HEK293 (cell line): ENCODE data around the gene SMCHD1.

ENCODE experiments used
- CTCF ChIA-PET: fragments of 350-600 bp; formaldehyde crosslinking; extraction: SDS; loops from one replicate; lab custom pipeline; 2021; ENCODE audit warnings: antibody characterized with exemption; lab: Yijun Ruan, JAX
- POLR2A ChIA-PET: fragments of 300-600 bp; formaldehyde crosslinking; extraction: SDS; loops from one replicate; lab custom pipeline; 2020; ENCODE audit warnings: antibody characterized with exemption, inconsistent platforms; lab: Yijun Ruan, JAX
- H3K27ac ChIP-seq: fragments of 200-500 bp; sonication (Bioruptor generic); 2 replicates; pipeline ENCODE4 v1.5.1; 2014; ENCODE audit warnings: low read depth, low read length, control low read depth, inconsistent platforms; ENCODE audit errors: extremely low read depth
- H3K36me3 ChIP-seq, 2 experiments: fragments of 200-500 bp in 1 of 2; sonication (Bioruptor generic) in 1 of 2; 1 replicate in 1 of 2; 2 replicates in 1 of 2; pipeline ENCODE4 v1.5.1; 2014 to 2017; ENCODE audit warnings: inconsistent platforms in 2 of 2, low read length in 2 of 2; ENCODE audit not compliant: control insufficient read depth in 2 of 2, insufficient read depth in 1 of 2
- H3K4me1 ChIP-seq: fragments of 200-500 bp; sonication (Bioruptor generic); 2 replicates; pipeline ENCODE4 v1.5.1; 2014; ENCODE audit warnings: mild to moderate bottlenecking, low read length, inconsistent platforms; ENCODE audit not compliant: control insufficient read depth, insufficient read depth
- H3K4me3 ChIP-seq: 2 replicates; pipeline ENCODE4 v1.5.1; 2011; ENCODE audit warnings: low read depth, mild to moderate bottlenecking, control low read depth, low read length, moderate library complexity
- H3K9me3 ChIP-seq: fragments of 200-500 bp; sonication (Bioruptor generic); 2 replicates; pipeline ENCODE4 v1.5.1; 2014; ENCODE audit warnings: low read depth, low read length, inconsistent platforms; ENCODE audit not compliant: control insufficient read depth, insufficient read depth
- ATF2 ChIP-seq: fragments of 450-650 bp; formaldehyde crosslinking; IDR thresholded peaks from 2 replicates; pipeline ENCODE4 v1.5.1; 2016; ENCODE audit warnings: missing biosample characterization, missing genetic modification characterization, low read depth
- BCL11A ChIP-seq: fragments of 450-650 bp; formaldehyde crosslinking; IDR thresholded peaks from 2 replicates; pipeline ENCODE4 v1.5.1; 2016; ENCODE audit warnings: low read depth, missing biosample characterization, missing genetic modification characterization
- GLI4 ChIP-seq: fragments of 450-650 bp; formaldehyde crosslinking; IDR thresholded peaks from 2 replicates; pipeline ENCODE4 v1.5.1; 2016; ENCODE audit warnings: missing biosample characterization, missing genetic modification characterization
- GLIS1 ChIP-seq: fragments of 450-650 bp; formaldehyde crosslinking; IDR thresholded peaks from 2 replicates; pipeline ENCODE4 v1.5.1; 2016; ENCODE audit warnings: missing biosample characterization, missing genetic modification characterization
- GLIS2 ChIP-seq: fragments of 450-650 bp; formaldehyde crosslinking; IDR thresholded peaks from 2 replicates; pipeline ENCODE4 v1.5.1; 2016; ENCODE audit warnings: missing biosample characterization, missing genetic modification characterization
- KLF10 ChIP-seq: fragments of 450-650 bp; IDR thresholded peaks from 2 replicates; pipeline ENCODE4 v1.5.1; 2018; ENCODE audit warnings: missing biosample characterization, mild to moderate bottlenecking, missing genetic modification characterization
- KLF16 ChIP-seq: fragments of 450-650 bp; formaldehyde crosslinking; IDR thresholded peaks from 2 replicates; pipeline ENCODE4 v1.5.1; 2017; ENCODE audit warnings: missing biosample characterization, missing genetic modification characterization
- PATZ1 ChIP-seq: fragments of 450-650 bp; formaldehyde crosslinking; IDR thresholded peaks from 2 replicates; pipeline ENCODE4 v1.5.1; 2016; ENCODE audit warnings: missing biosample characterization, missing genetic modification characterization
- SALL2 ChIP-seq: fragments of 450-650 bp; formaldehyde crosslinking; IDR thresholded peaks from 2 replicates; pipeline ENCODE4 v1.5.0; 2017; ENCODE audit warnings: missing biosample characterization, mild to moderate bottlenecking, missing genetic modification characterization, borderline replicate concordance
- ZBTB21 ChIP-seq: fragments of 450-650 bp; formaldehyde crosslinking; IDR thresholded peaks from 2 replicates; pipeline ENCODE4 v1.5.1; 2017; ENCODE audit warnings: missing biosample characterization, missing genetic modification characterization
- ZFHX2 ChIP-seq: fragments of 450-650 bp; formaldehyde crosslinking; conservative IDR thresholded peaks from 2 replicates; pipeline ENCODE4 v1.5.1; 2016; ENCODE audit warnings: missing biosample characterization, missing genetic modification characterization
- ZFP37 ChIP-seq: fragments of 450-650 bp; formaldehyde crosslinking; IDR thresholded peaks from 2 replicates; pipeline ENCODE4 v1.5.1; 2016; ENCODE audit warnings: missing biosample characterization, missing genetic modification characterization
- ZNF157 ChIP-seq: fragments of 450-650 bp; formaldehyde crosslinking; IDR thresholded peaks from 2 replicates; pipeline ENCODE4 v1.5.1; 2016; ENCODE audit warnings: missing biosample characterization, missing genetic modification characterization
- ZNF221 ChIP-seq: fragments of 450-650 bp; formaldehyde crosslinking; IDR thresholded peaks from 2 replicates; pipeline ENCODE4 v1.5.1; 2017; ENCODE audit warnings: missing biosample characterization, missing genetic modification characterization, borderline replicate concordance
- ZNF248 ChIP-seq: fragments of 450-650 bp; formaldehyde crosslinking; IDR thresholded peaks from 2 replicates; pipeline ENCODE4 v1.5.1; 2017; ENCODE audit warnings: missing biosample characterization, missing genetic modification characterization
- ZNF416 ChIP-seq: fragments of 450-650 bp; formaldehyde crosslinking; IDR thresholded peaks from 2 replicates; pipeline ENCODE4 v1.5.1; 2016; ENCODE audit warnings: missing biosample characterization, missing genetic modification characterization
- ZNF423 ChIP-seq: fragments of 450-650 bp; formaldehyde crosslinking; IDR thresholded peaks from 2 replicates; pipeline ENCODE4 v1.5.1; 2016; ENCODE audit warnings: missing biosample characterization, missing genetic modification characterization
- ZNF658 ChIP-seq: fragments of 450-650 bp; formaldehyde crosslinking; IDR thresholded peaks from 2 replicates; pipeline ENCODE4; 2016; ENCODE audit warnings: missing biosample characterization, missing genetic modification characterization
- ZNF777 ChIP-seq: fragments of 450-650 bp; formaldehyde crosslinking; IDR thresholded peaks from 2 replicates; pipeline ENCODE4 v1.5.1; 2017; ENCODE audit warnings: missing biosample characterization, missing genetic modification characterization, borderline replicate concordance
- TF ChIP-seq, protein P1 (sequence below): fragments of 450-650 bp; formaldehyde crosslinking; IDR thresholded peaks from 2 replicates; pipeline ENCODE4 v1.5.1; 2017; ENCODE audit warnings: missing biosample characterization, missing genetic modification characterization
- TF ChIP-seq, protein P2 (sequence below): fragments of 450-650 bp; formaldehyde crosslinking; IDR thresholded peaks from 2 replicates; pipeline ENCODE4 v1.5.1; 2016; ENCODE audit warnings: missing biosample characterization, missing genetic modification characterization
- TF ChIP-seq, protein P3 (sequence below): fragments of 450-650 bp; formaldehyde crosslinking; IDR thresholded peaks from 2 replicates; pipeline ENCODE4 v1.5.1; 2016; ENCODE audit warnings: missing biosample characterization, missing genetic modification characterization

Gene SMCHD1

DNA sequence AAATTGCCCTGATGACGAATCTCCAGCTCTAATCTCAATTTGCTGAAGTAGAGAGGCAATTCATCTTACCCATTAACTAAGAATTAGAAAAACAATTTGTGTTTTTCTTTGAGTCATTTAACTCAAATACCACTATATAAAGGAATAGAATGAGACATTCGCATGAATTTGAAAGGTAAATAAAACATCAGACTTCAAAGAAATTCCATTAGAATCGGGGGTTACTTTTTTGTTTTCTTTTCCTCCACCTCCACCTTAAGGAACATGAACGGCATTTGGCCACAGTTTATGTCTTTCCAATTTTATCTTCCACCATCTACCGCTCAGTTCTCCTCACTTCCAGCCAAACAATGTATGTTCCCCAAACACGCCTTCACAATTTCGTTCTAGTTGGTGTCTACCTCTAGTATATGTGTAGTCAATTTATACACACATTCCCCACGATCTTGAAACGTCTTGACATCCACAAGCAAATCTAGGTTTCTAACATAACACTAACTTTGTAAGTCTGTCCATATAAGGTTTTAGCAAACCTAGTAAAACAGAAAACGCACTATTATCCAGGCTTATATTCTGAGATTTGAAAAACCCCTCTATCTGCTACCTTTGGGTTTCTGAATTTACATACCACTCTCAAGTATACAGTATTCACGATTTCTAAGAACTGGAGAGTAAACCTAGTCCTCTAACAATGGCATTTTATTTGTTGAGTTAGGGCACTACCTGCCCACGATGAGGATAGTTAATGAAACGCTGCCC is 1.2 kb upstream of the SMCHD1 start:
- H3K36me3 ChIP-seq = no peaks in the 10 kb centered on the region
- H3K4me1 ChIP-seq = peaks cover 5% of the 10 kb centered on the region
- H3K27ac ChIP-seq = peak overlapping the region; percentile 99; the same call in 1 of the 2 replicates
- ChIA-PET POLR2A (interaction anchor here (0.6 to 2.5 kb wide), 4 partner anchors 19 to 81 kb away, joined by 3 to 10 read pairs (median 4); no protein-coding TSS in a partner anchor), CTCF (no interaction called here)
- no peaks in the 10 kb centered on the region for H3K9me3 ChIP-seq
- no peak for TF ChIP-seq ZNF221 (tag by site-specific recombination)
- TF ChIP-seq, protein P1, sequence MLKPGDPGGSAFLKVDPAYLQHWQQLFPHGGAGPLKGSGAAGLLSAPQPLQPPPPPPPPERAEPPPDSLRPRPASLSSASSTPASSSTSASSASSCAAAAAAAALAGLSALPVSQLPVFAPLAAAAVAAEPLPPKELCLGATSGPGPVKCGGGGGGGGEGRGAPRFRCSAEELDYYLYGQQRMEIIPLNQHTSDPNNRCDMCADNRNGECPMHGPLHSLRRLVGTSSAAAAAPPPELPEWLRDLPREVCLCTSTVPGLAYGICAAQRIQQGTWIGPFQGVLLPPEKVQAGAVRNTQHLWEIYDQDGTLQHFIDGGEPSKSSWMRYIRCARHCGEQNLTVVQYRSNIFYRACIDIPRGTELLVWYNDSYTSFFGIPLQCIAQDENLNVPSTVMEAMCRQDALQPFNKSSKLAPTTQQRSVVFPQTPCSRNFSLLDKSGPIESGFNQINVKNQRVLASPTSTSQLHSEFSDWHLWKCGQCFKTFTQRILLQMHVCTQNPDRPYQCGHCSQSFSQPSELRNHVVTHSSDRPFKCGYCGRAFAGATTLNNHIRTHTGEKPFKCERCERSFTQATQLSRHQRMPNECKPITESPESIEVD (tag by site-specific recombination) = peak; percentile 61; the same call in 1 of the 2 replicates
- TF ChIP-seq ZFP37 (tag by site-specific recombination) = no peak
- TF ChIP-seq, protein P2, sequence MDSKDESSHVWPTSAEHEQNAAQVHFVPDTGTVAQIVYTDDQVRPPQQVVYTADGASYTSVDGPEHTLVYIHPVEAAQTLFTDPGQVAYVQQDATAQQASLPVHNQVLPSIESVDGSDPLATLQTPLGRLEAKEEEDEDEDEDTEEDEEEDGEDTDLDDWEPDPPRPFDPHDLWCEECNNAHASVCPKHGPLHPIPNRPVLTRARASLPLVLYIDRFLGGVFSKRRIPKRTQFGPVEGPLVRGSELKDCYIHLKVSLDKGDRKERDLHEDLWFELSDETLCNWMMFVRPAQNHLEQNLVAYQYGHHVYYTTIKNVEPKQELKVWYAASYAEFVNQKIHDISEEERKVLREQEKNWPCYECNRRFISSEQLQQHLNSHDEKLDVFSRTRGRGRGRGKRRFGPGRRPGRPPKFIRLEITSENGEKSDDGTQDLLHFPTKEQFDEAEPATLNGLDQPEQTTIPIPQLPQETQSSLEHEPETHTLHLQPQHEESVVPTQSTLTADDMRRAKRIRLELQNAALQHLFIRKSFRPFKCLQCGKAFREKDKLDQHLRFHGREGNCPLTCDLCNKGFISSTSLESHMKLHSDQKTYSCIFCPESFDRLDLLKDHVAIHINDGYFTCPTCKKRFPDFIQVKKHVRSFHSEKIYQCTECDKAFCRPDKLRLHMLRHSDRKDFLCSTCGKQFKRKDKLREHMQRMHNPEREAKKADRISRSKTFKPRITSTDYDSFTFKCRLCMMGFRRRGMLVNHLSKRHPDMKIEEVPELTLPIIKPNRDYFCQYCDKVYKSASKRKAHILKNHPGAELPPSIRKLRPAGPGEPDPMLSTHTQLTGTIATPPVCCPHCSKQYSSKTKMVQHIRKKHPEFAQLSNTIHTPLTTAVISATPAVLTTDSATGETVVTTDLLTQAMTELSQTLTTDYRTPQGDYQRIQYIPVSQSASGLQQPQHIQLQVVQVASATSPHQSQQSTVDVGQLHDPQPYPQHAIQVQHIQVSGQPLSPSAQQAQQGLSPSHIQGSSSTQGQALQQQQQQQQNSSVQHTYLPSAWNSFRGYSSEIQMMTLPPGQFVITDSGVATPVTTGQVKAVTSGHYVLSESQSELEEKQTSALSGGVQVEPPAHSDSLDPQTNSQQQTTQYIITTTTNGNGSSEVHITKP (tag by site-specific recombination) = peak; percentile 66
- H3K4me3 ChIP-seq = no peak overlapping the region; the same call in 1 of the 2 replicates

GRCh38 chr18:2654928-2655177 is 673 bp upstream of the SMCHD1 start:
- H3K4me1 ChIP-seq = peaks cover 7% of the 10 kb centered on the region
- H3K36me3 ChIP-seq = peaks cover 0 to under 1% of the 10 kb centered on the region in 2 experiments; a peak in 1 of 3 replicates
- ChIA-PET CTCF (no interaction called here), POLR2A (interaction anchor here (0.6 to 2.5 kb wide), 7 partner anchors 14 to 81 kb away, joined by 3 to 10 read pairs (median 5); no protein-coding TSS in a partner anchor)
- peak overlapping the region; percentile 93 for H3K4me3 ChIP-seq
- H3K9me3 ChIP-seq = no peaks in the 10 kb centered on the region
- peak overlapping the region; percentile 99 for H3K27ac ChIP-seq
- no peak for TF ChIP-seq ZNF423 (tag by site-specific recombination)
- 0 out of 2 replicates have a peak, but pooled peaks have one; percentile 9 for TF ChIP-seq ZFHX2 (tag by site-specific recombination)
- TF ChIP-seq ZNF157 (tag by site-specific recombination) = no peak
- no peak for TF ChIP-seq GLI4 (tag by site-specific recombination)
- TF ChIP-seq ZNF777 = peak; percentile 79
- no peak for TF ChIP-seq ZNF248 (tag by site-specific recombination)
- TF ChIP-seq GLIS1 (tag by site-specific recombination) = peak; percentile 35; the same call in 1 of the 2 replicates
- TF ChIP-seq ZBTB21 (tag by site-specific recombination) = peak; percentile 98
- peak; percentile 64; the same call in 1 of the 2 replicates for TF ChIP-seq ATF2 (tag by site-specific recombination)
- TF ChIP-seq, protein P3, sequence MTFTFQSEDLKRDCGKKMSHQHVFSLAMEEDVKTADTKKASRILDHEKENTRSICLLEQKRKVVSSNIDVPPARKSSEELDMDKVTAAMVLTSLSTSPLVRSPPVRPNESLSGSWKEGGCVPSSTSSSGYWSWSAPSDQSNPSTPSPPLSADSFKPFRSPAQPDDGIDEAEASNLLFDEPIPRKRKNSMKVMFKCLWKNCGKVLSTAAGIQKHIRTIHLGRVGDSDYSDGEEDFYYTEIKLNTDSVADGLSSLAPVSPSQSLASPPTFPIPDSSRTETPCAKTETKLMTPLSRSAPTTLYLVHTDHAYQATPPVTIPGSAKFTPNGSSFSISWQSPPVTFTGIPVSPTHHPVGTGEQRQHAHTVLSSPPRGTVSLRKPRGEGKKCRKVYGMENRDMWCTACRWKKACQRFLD = no peak
- peak; percentile 92; the same call in 1 of the 2 replicates for TF ChIP-seq PATZ1 (tag by site-specific recombination)
- no peak for TF ChIP-seq BCL11A (tag by site-specific recombination)
- no peak for TF ChIP-seq ZNF658
- TF ChIP-seq SALL2 (tag by site-specific recombination) = no peak
- TF ChIP-seq KLF16 = no peak
- TF ChIP-seq ZNF416 (tag by site-specific recombination) = no peak
- TF ChIP-seq KLF10 (tag by site-specific recombination) = no peak
- peak; percentile 75; the same call in 1 of the 2 replicates for TF ChIP-seq GLIS2
